A673 (cell line): ENCODE measurements around the gene ZNF274. TPM values are rescaled to one million over a fixed set of nuclear protein-coding genes. Genes with fewer than 3 reads are reported as not detected.
A peak's percentile ranks its signal among the peaks of the same experiment; 100 is the strongest.

Experiments
- BruUV-seq: library from RNA; stranded (reverse); fragments of 400-500 nt; replicated peaks from 2 replicates; lab custom pipeline; 2021; lab: Mats Ljungman, UMichigan
- CTCF ChIA-PET: fragments of 300-600 bp; sonication (Branson Sonifier 250); formaldehyde crosslinking; loops from one replicate; lab custom pipeline; 2022; ENCODE audit warnings: antibody characterized with exemption; lab: Charles Lee
- POLR2A ChIA-PET: fragments of 300-600 bp; sonication (Branson Sonifier 250); formaldehyde crosslinking; loops from one replicate; lab custom pipeline; 2022; ENCODE audit warnings: antibody characterized with exemption; ENCODE audit not compliant: low non-redundant PET; lab: Charles Lee
- DNase-seq: peaks from one replicate; pipeline ENCODE4 v3.0.0-alpha.2; 2015; ENCODE audit warnings: low spot score
- H3K27ac ChIP-seq: fragments of 200-600 bp; sonication (generic); 2 replicates; pipeline ENCODE4 v1.5.1; 2016; ENCODE audit warnings: mixed run types, low read depth, mild to moderate bottlenecking, mixed read lengths, antibody characterized with exemption, low read length; ENCODE audit not compliant: poor library complexity, severe bottlenecking
- H3K27me3 ChIP-seq: fragments of 200-600 bp; sonication (generic); replicated peaks from 2 replicates; pipeline ENCODE4 v1.6.1; 2017; ENCODE audit warnings: mixed run types, low read depth, mild to moderate bottlenecking, mixed read lengths, antibody characterized with exemption, low read length; ENCODE audit not compliant: insufficient read depth, poor library complexity
- H3K36me3 ChIP-seq: fragments of 200-600 bp; sonication (generic); 2 replicates; pipeline ENCODE4 v1.6.1; 2016; ENCODE audit warnings: mixed run types, mild to moderate bottlenecking, mixed read lengths, antibody characterized with exemption, low read length; ENCODE audit not compliant: insufficient read depth, poor library complexity, severe bottlenecking
- H3K4me1 ChIP-seq: fragments of 200-600 bp; sonication (generic); 2 replicates; pipeline ENCODE4 v1.6.1; 2017; ENCODE audit warnings: mixed run types, mild to moderate bottlenecking, mixed read lengths, antibody characterized with exemption, low read length; ENCODE audit not compliant: insufficient read depth, poor library complexity, severe bottlenecking
- H3K4me3 ChIP-seq: fragments of 200-600 bp; sonication (generic); 2 replicates; pipeline ENCODE4 v1.5.1; 2016; ENCODE audit warnings: low read depth, mixed run types, mild to moderate bottlenecking, mixed read lengths, low read length; ENCODE audit not compliant: poor library complexity, severe bottlenecking
- H3K9me3 ChIP-seq: fragments of 200-600 bp; sonication (generic); 2 replicates; pipeline ENCODE4 v1.6.1; 2016; ENCODE audit warnings: mixed run types, low read depth, mild to moderate bottlenecking, mixed read lengths, antibody characterized with exemption, low read length; ENCODE audit not compliant: poor library complexity, severe bottlenecking
- CTCF ChIP-seq: fragments of 300-800, 200-600 bp; sonication (generic); conservative IDR thresholded peaks from 2 replicates; pipeline ENCODE4 v1.5.1; 2017; ENCODE audit warnings: low read depth, mild to moderate bottlenecking, antibody characterized with exemption, low read length, moderate library complexity, mixed read lengths
- EZH2 ChIP-seq: fragments of 200-600 bp; sonication (generic); IDR thresholded peaks from 2 replicates; pipeline ENCODE4 v1.6.1; 2017; ENCODE audit warnings: borderline replicate concordance, low read depth, mild to moderate bottlenecking, mixed read lengths, antibody characterized with exemption, low read length; ENCODE audit not compliant: poor library complexity, severe bottlenecking
- intact Hi-C: fragments of 100-400 bp; cut with micrococcal nuclease; formaldehyde crosslinking; loops from one replicate; pipeline ENCODE4 v1.10.0; 2022; ENCODE audit not compliant: unreplicated experiment
- total RNA-seq: library from RNA; stranded (reverse); gene quantifications from 2 replicates; pipeline ENCODE4 v1.2.3, GENCODE V29; 2021

ZNF274 gene
- total RNA-seq, 1 experiment from 2014 or later: 27.4 TPM

GRCh38 chr19:58217607-58218391 lies 34.9 kb downstream of the ZNF274 start:
- peaks cover 13% of the 10 kb centered on the region for H3K36me3 ChIP-seq
- peaks cover 20% of the 10 kb centered on the region for H3K9me3 ChIP-seq
- H3K4me3 ChIP-seq: no peak overlapping the region
- ChIA-PET CTCF (no interaction called here), POLR2A (interaction anchor here (0.5 kb wide), 1 partner anchor 341 kb away, joined by 3 read pairs; no protein-coding TSS in a partner anchor)
- intact Hi-C loops: no loop called here
- TF ChIP-seq EZH2 (no peak), CTCF (no peak)
- no TSS peak for BruUV-seq
- H3K4me1 ChIP-seq: no peaks in the 10 kb centered on the region
- no peak for DNase-seq
- H3K27ac ChIP-seq: no peak overlapping the region
- no peaks in the 10 kb centered on the region for H3K27me3 ChIP-seq

DNA sequence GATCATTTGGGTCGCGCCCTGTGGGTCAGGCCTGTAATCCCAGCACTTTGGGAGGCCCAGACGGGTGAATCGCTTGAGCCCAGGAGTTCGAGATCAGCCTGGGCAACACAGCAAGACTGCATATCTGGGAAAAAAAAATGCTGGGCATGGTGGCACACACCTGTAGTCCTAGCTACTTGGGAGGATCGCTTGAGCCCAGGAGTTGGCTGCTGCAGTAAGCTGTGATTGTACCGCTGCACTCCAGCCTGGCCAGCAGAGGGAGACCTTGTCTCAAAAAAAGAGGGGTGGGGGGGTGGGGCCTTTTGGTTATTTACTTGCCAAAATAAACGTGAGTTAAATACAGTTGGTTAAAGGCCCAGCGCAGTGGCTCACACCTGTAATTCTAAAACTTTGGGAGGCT lies 36.0 kb downstream of the ZNF274 start:
- H3K27ac ChIP-seq: no peak overlapping the region
- TF ChIP-seq EZH2 (no peak), CTCF (peak; percentile 36; the same call in 1 of the 2 replicates)
- peaks cover 2% of the 10 kb centered on the region for H3K36me3 ChIP-seq
- no TSS peak for BruUV-seq
- H3K4me1 ChIP-seq: no peaks in the 10 kb centered on the region
- ChIA-PET POLR2A (interaction anchor here (0.6 kb wide), 1 partner anchor 32 kb away, joined by 10 read pairs; no protein-coding TSS in a partner anchor), CTCF (interaction anchor here (0.6 to 0.7 kb wide), 4 partner anchors 16 to 114 kb away, joined by 6 to 7 read pairs (median 6); no protein-coding TSS in a partner anchor)
- DNase-seq: peak; percentile 43
- intact Hi-C loops: no loop called here
- no peak overlapping the region for H3K4me3 ChIP-seq
- H3K9me3 ChIP-seq: peaks cover 9% of the 10 kb centered on the region
- no peaks in the 10 kb centered on the region for H3K27me3 ChIP-seq

DNA sequence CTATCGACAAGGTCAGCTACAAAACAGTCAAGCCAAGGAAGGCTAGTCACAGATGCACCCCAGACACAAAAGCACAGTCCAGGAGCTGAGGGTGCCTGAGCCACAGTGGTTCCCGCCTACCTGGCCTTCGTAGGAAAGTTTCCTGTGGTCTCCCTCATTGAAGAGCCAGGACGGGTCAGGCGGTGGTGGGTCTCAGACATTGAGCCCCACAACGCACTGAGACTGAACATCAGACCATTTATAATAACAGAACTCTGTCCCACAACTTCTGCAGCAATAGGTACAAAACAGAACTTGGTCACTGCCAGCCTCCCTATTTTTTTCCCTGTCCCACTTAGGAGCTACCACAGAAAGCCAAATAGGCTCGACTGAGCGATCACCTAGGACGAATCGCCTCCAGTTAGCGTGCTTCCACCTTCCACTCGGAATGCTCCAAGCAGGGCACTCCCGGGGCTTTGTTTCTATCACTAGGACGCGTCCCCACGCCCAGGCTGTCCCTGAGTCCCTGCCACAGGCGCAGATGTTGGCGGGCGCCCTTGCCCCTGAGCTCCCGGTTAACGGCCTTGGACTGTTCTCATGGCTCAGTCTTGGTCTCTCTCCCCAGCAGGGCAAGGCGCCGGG lies 45.2 kb downstream of the ZNF274 start:
- intact Hi-C loops: loop anchor here (2.0 kb wide), 1 partner anchor 51 kb away; the partner anchor contains the start of gene ZNF8
- peaks cover 3% of the 10 kb centered on the region for H3K4me1 ChIP-seq
- BruUV-seq: TSS peak; percentile 87
- peak overlapping the region; percentile 84 for H3K27ac ChIP-seq
- H3K27me3 ChIP-seq: no peaks in the 10 kb centered on the region
- peaks cover 36% of the 10 kb centered on the region for H3K36me3 ChIP-seq
- peak overlapping the region; percentile 76 for H3K4me3 ChIP-seq
- no peak for DNase-seq
- POLR2A ChIA-PET: no interaction called here
- no peaks in the 10 kb centered on the region for H3K9me3 ChIP-seq
- CTCF ChIA-PET: interaction anchor here (0.7 kb wide), 1 partner anchor 45 kb away, joined by 3 read pairs; the partner anchor contains the start of gene ZNF274
- TF ChIP-seq CTCF: no peak
- no peak for TF ChIP-seq EZH2
